ENCODE data around the gene SLC24A1.

Gene SLC24A1

GRCh38 chr15:65584241-65584640 lies 37.5 kb upstream of the SLC24A1 start:
- Histone ChIP-seq H3K9ac (ENCODE audit: low read depth, low read length, poor library complexity) (no peak overlapping the region), H3K23ac (ENCODE audit: low read depth, low read length, poor library complexity) (no peak overlapping the region), H2AK5ac (ENCODE audit: low read depth, low read length) (no peak overlapping the region), H2BK15ac (ENCODE audit: low read length) (no peak overlapping the region), H3K36me3 (replicated peaks in 1 of 2; ENCODE audit: control insufficient read depth in 2 of 2, insufficient read depth in 2 of 2, low read length in 2 of 2) (peaks cover 12 to 89% of the 10 kb centered on the region in 2 donors), H2AFZ (ENCODE audit: low read length) (no peak overlapping the region), H4K91ac (ENCODE audit: low read depth, low read length, poor library complexity) (no peak overlapping the region), H3K79me1 (ENCODE audit: low read depth, low read length) (no peaks in the 10 kb centered on the region), H3K14ac (ENCODE audit: low read length) (no peak overlapping the region), H3K4me3 (ENCODE audit: low read length in 2 of 2) (no peak overlapping the region), H3K4ac (ENCODE audit: low read length) (no peak overlapping the region), H3K4me2 (ENCODE audit: insufficient read depth, low read length, poor library complexity, severe bottlenecking) (no peak overlapping the region), H3K9me3 (replicated peaks in 1 of 2; ENCODE audit: control insufficient read depth in 2 of 2, insufficient read depth in 1 of 2, low read depth in 1 of 2, low read length in 2 of 2) (peaks cover 0 to 4% of the 10 kb centered on the region in 2 donors), H4K8ac (ENCODE audit: low read depth, low read length) (no peak overlapping the region), H2BK12ac (ENCODE audit: low read length) (no peak overlapping the region), H3K27me3 (ENCODE audit: control insufficient read depth in 3 of 3, insufficient read depth in 3 of 3, low read depth in 1 of 3, low read length in 3 of 3) (no peaks in the 10 kb centered on the region), H3K4me1 (ENCODE audit: control insufficient read depth in 2 of 2, insufficient read depth in 1 of 2, low read depth in 1 of 2, low read length in 2 of 2) (peaks cover 2 to 58% of the 10 kb centered on the region in 2 donors), H2BK120ac (ENCODE audit: low read depth, low read length) (no peak overlapping the region), H3K27ac (replicated peaks; ENCODE audit: low read length) (no peak overlapping the region), H3K18ac (ENCODE audit: low read length) (no peak overlapping the region), H2BK5ac (ENCODE audit: low read length) (no peak overlapping the region)
- no peak for DNase-seq (ENCODE audit: low spot score)

- no peaks in the 10 kb centered on the region for H3K79me1 ChIP-seq (ENCODE audit: low read depth, low read length)
These were observed 34.6 kb upstream of the SLC24A1 start for GRCh38 chr15:65587094-65587493.

GRCh38 chr15:65595960-65596359 lies 25.8 kb upstream of the SLC24A1 start:
- no peak overlapping the region for H2BK15ac ChIP-seq (ENCODE audit: low read length)
- DNase-seq (ENCODE audit: low spot score): no peak
- H2AK5ac ChIP-seq (ENCODE audit: low read depth, low read length): no peak overlapping the region
- WGBS, 2 donors (ENCODE audit: extremely low coverage in 2 of 2, insufficient read length in 2 of 2, insufficient replicate concordance in 1 of 2): no CpG with 5 or more reads among the region's 3 CpGs
- H4K91ac ChIP-seq (ENCODE audit: low read depth, low read length, poor library complexity): no peak overlapping the region
- H3K27me3 ChIP-seq (ENCODE audit: control insufficient read depth in 3 of 3, insufficient read depth in 3 of 3, low read depth in 1 of 3, low read length in 3 of 3): no peaks in the 10 kb centered on the region
- H2AFZ ChIP-seq (ENCODE audit: low read length): no peak overlapping the region
- H3K9ac ChIP-seq (ENCODE audit: low read depth, low read length, poor library complexity): no peak overlapping the region
- no peaks in the 10 kb centered on the region for H3K79me1 ChIP-seq (ENCODE audit: low read depth, low read length)
- peaks cover 11 to 98% of the 10 kb centered on the region in 2 donors for H3K36me3 ChIP-seq (replicated peaks in 1 of 2; ENCODE audit: control insufficient read depth in 2 of 2, insufficient read depth in 2 of 2, low read length in 2 of 2)
- H3K4ac ChIP-seq (ENCODE audit: low read length): no peak overlapping the region
- H2BK120ac ChIP-seq (ENCODE audit: low read depth, low read length): no peak overlapping the region
- H3K4me3 ChIP-seq (ENCODE audit: low read length in 2 of 2): no peak overlapping the region
- H3K27ac ChIP-seq (replicated peaks; ENCODE audit: low read length): no peak overlapping the region
- no peak overlapping the region for H3K14ac ChIP-seq (ENCODE audit: low read length)
- no peaks in the 10 kb centered on the region for H3K4me1 ChIP-seq (ENCODE audit: control insufficient read depth in 2 of 2, insufficient read depth in 1 of 2, low read depth in 1 of 2, low read length in 2 of 2)
- no peak overlapping the region for H4K8ac ChIP-seq (ENCODE audit: low read depth, low read length)
- no peak overlapping the region for H2BK12ac ChIP-seq (ENCODE audit: low read length)
- no peak overlapping the region for H3K18ac ChIP-seq (ENCODE audit: low read length)
- H2BK5ac ChIP-seq (ENCODE audit: low read length): no peak overlapping the region
- no peak overlapping the region for H3K23ac ChIP-seq (ENCODE audit: low read depth, low read length, poor library complexity)
- H3K4me2 ChIP-seq (ENCODE audit: insufficient read depth, low read length, poor library complexity, severe bottlenecking): no peak overlapping the region
- no peaks in the 10 kb centered on the region for H3K9me3 ChIP-seq (replicated peaks in 1 of 2; ENCODE audit: control insufficient read depth in 2 of 2, insufficient read depth in 1 of 2, low read depth in 1 of 2, low read length in 2 of 2)

More at GRCh38 chr15:65587094-65587493, 34.6 kb upstream of the SLC24A1 start:
- Histone ChIP-seq H3K4ac (ENCODE audit: low read length) (no peak overlapping the region), H3K4me1 (ENCODE audit: control insufficient read depth in 2 of 2, insufficient read depth in 1 of 2, low read depth in 1 of 2, low read length in 2 of 2) (peaks cover 2 to 47% of the 10 kb centered on the region in 2 donors), H3K27ac (replicated peaks; ENCODE audit: low read length) (no peak overlapping the region), H3K27me3 (ENCODE audit: control insufficient read depth in 3 of 3, insufficient read depth in 3 of 3, low read depth in 1 of 3, low read length in 3 of 3) (no peaks in the 10 kb centered on the region), H2BK15ac (ENCODE audit: low read length) (no peak overlapping the region), H4K91ac (ENCODE audit: low read depth, low read length, poor library complexity) (no peak overlapping the region), H3K23ac (ENCODE audit: low read depth, low read length, poor library complexity) (no peak overlapping the region), H3K9ac (ENCODE audit: low read depth, low read length, poor library complexity) (no peak overlapping the region), H2AFZ (ENCODE audit: low read length) (no peak overlapping the region), H2AK5ac (ENCODE audit: low read depth, low read length) (no peak overlapping the region), H2BK12ac (ENCODE audit: low read length) (no peak overlapping the region), H2BK120ac (ENCODE audit: low read depth, low read length) (no peak overlapping the region), H4K8ac (ENCODE audit: low read depth, low read length) (no peak overlapping the region), H3K36me3 (replicated peaks in 1 of 2; ENCODE audit: control insufficient read depth in 2 of 2, insufficient read depth in 2 of 2, low read length in 2 of 2) (peaks cover 14 to 90% of the 10 kb centered on the region in 2 donors), H3K4me3 (ENCODE audit: low read length in 2 of 2) (no peak overlapping the region), H3K14ac (ENCODE audit: low read length) (no peak overlapping the region), H3K4me2 (ENCODE audit: insufficient read depth, low read length, poor library complexity, severe bottlenecking) (no peak overlapping the region), H3K18ac (ENCODE audit: low read length) (no peak overlapping the region), H2BK5ac (ENCODE audit: low read length) (no peak overlapping the region), H3K9me3 (replicated peaks in 1 of 2; ENCODE audit: control insufficient read depth in 2 of 2, insufficient read depth in 1 of 2, low read depth in 1 of 2, low read length in 2 of 2) (peaks cover 0 to 4% of the 10 kb centered on the region in 2 donors)
- WGBS, 2 donors (ENCODE audit: extremely low coverage in 2 of 2, insufficient read length in 2 of 2, insufficient replicate concordance in 1 of 2): no CpG with 5 or more reads among the region's 1 CpG
- no peak for DNase-seq (ENCODE audit: low spot score)

- H3K9me3 ChIP-seq (replicated peaks in 1 of 2; ENCODE audit: control insufficient read depth in 2 of 2, insufficient read depth in 1 of 2, low read depth in 1 of 2, low read length in 2 of 2): no peaks in the 10 kb centered on the region
- no peak overlapping the region for H3K4me2 ChIP-seq (ENCODE audit: insufficient read depth, low read length, poor library complexity, severe bottlenecking)
- no peak overlapping the region for H3K23ac ChIP-seq (ENCODE audit: low read depth, low read length, poor library complexity)
- no peak overlapping the region for H4K8ac ChIP-seq (ENCODE audit: low read depth, low read length)
- H2BK120ac ChIP-seq (ENCODE audit: low read depth, low read length): no peak overlapping the region
- H3K9ac ChIP-seq (ENCODE audit: low read depth, low read length, poor library complexity): no peak overlapping the region
- no peak overlapping the region for H2AK5ac ChIP-seq (ENCODE audit: low read depth, low read length)
- H2BK15ac ChIP-seq (ENCODE audit: low read length): no peak overlapping the region
- no peaks in the 10 kb centered on the region for H3K4me1 ChIP-seq (ENCODE audit: control insufficient read depth in 2 of 2, insufficient read depth in 1 of 2, low read depth in 1 of 2, low read length in 2 of 2)
- WGBS, 2 donors (ENCODE audit: extremely low coverage in 2 of 2, insufficient read length in 2 of 2, insufficient replicate concordance in 1 of 2): no CpG with 5 or more reads among the region's 2 CpGs
- no peak overlapping the region for H3K18ac ChIP-seq (ENCODE audit: low read length)
- no peak overlapping the region for H2BK5ac ChIP-seq (ENCODE audit: low read length)
- DNase-seq (ENCODE audit: low spot score): no peak
- H3K27me3 ChIP-seq (ENCODE audit: control insufficient read depth in 3 of 3, insufficient read depth in 3 of 3, low read depth in 1 of 3, low read length in 3 of 3): no peaks in the 10 kb centered on the region
- no peak overlapping the region for H2BK12ac ChIP-seq (ENCODE audit: low read length)
- H3K4me3 ChIP-seq (ENCODE audit: low read length in 2 of 2): no peak overlapping the region
- no peak overlapping the region for H3K4ac ChIP-seq (ENCODE audit: low read length)
- no peak overlapping the region for H3K14ac ChIP-seq (ENCODE audit: low read length)
- H4K91ac ChIP-seq (ENCODE audit: low read depth, low read length, poor library complexity): no peak overlapping the region
- no peaks in the 10 kb centered on the region for H3K79me1 ChIP-seq (ENCODE audit: low read depth, low read length)
- peaks cover 5 to 98% of the 10 kb centered on the region in 2 donors for H3K36me3 ChIP-seq (replicated peaks in 1 of 2; ENCODE audit: control insufficient read depth in 2 of 2, insufficient read depth in 2 of 2, low read length in 2 of 2)
- no peak overlapping the region for H2AFZ ChIP-seq (ENCODE audit: low read length)
- no peak overlapping the region for H3K27ac ChIP-seq (replicated peaks; ENCODE audit: low read length)
These were observed 23.3 kb upstream of the SLC24A1 start for GRCh38 chr15:65598468-65598867.

All from neuronal stem cell (in vitro differentiated cells).